Activated CD4-positive, alpha-beta T cell treated with anti-CD3 and anti-CD28 coated beads, Interleukin-10, Interleukin-2, amounts not matched to agents 100 ng/mL and 50 ng/mL, durations not matched to agents 16 hours and 8 hours (primary cell): ENCODE results near the gene TTC31.

Source experiments
- DNase-seq: peaks from one replicate; pipeline ENCODE4 v3.0.0-alpha.2; 2020

TTC31 gene

DNA sequence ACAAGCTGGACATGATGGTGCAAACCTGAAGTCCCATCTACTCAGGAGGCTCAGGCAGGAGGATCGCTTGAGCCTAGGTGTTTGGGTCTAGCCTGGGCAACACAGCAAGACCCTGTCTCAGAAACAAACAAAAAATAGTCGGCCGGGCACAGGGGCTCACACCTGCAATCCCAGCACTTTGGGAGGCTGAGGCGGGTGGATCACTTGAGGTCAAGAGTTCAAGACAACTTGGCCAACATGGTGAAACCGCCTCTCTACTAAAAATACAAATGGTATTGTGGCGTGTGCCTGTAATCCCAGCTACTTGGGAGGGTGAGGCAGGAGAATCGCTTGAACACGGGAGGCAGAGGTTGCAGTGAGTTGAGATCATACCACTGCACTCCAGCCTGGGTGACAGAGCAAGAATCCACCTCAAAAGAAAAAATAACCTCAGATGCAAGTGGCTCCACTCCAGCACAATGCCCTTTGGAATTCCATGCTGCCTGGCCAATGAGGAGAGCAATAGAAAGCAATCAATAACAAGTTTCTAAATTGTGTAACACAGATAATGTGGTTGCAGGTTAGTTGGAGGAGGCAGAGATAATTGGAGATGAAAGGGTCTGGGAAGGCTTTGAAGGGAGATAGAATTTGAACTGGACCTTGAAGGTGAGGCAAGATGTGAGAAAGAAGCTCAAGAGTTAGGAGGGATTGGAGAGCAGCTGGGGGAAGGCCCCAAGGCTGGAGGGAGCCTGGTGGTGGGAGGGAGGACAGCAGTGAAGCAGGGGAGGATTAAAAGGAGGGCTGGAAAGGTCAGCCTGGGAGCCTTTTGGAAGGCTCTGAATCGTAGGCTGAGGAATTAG, 6.0 kb downstream of the TTC31 start:
- DNase-seq = no peak

DNA sequence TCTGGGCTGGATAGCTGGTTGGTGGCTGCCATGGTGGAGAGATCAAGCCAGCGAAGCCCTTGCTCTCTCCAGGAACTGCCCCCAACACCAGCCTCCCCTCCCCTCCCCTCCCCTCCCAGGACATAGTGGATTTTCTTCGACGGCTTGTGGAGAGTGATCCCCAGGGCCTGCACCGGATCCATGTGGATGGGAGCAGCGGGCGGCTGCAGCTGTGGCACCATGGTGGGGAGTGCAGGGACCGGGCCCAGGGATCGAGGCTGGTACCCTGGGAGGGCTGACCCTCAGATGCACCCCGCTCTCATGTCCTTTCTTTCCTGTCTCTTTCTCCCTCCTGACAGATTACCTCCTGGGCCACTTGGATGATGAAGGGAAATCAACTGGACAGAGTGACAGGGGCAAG, 7.0 kb downstream of the TTC31 start:
- DNase-seq = no peak

DNA sequence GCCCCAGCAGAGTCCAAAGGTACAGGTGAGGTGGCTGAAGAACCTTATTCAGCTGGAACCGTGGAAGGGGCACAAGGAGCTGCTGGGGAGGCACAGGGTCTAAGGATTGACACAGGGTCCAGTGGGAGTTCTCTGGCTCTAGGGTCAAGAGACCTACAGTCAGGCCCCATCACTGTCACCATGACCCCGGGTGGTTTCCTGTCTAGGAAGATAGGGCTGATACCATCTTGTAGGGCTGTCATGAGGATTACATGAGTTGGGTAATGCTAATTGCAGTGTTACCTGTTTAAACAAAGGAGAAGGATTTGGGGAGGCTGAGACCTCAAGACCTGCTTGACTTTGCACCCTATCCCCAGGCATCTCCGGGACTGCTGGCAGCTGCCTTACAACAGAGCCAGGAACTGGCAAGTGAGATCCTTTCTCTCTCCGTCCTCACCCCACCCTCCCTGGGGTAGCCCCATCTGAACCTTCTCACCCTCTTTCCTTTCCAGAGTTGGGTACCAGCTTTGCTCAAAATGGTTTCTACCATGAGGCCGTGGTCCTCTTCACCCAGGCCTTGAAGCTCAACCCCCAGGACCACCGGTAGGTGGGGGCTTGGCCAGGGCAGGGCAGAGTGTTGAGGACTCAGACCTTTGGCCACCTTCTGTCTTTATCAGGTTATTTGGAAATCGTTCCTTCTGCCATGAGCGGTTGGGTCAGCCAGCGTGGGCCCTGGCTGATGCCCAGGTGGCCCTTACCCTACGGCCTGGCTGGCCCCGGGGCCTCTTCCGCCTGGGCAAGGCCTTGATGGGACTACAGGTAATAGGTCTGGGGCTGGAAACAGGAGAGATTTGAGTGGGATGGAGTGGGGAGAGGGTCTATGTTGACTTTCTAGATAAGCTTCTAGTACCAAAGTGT, 9.0 kb downstream of the TTC31 start:
- DNase-seq = no peak

DNA sequence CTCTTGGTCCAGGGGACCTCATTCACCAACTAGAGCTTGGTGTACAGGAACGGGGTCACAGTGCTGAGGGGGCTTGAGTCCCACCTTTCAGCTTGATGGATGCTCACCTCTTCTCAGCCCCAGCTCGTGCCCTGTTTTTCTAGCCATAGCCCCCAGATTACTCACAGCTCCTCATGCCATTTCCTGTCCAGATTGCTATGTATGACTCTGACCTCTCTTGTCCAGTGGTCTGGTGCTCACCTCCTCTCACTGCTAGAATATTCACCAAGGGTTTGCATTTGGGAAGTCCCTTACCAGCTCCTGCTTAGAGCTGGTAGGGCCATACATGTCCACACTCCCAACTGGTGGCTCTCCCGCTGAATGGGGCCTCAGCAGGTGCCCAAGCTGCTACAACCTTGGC, 10.7 kb downstream of the TTC31 start:
- no peak for DNase-seq

DNA sequence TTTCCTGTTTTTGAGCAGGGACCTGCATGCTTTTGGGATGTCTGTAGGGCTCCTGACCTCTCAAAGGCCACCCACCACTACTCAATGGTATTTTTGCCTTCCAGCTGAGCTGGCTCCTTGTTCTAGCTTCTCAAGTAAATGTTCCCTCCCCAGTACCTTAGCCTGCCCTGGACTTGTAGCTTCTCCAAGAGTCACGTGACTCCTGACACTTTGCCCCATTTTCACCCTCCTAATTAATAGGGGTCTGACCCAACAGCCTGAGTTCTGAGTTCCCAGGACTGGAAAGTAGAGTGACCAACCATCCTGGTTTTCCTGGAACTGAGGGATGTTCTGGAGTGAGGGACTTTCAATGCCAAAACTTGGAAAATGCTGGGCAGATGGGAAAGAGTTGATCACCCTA, 12.6 kb downstream of the TTC31 start:
- no peak for DNase-seq

DNA sequence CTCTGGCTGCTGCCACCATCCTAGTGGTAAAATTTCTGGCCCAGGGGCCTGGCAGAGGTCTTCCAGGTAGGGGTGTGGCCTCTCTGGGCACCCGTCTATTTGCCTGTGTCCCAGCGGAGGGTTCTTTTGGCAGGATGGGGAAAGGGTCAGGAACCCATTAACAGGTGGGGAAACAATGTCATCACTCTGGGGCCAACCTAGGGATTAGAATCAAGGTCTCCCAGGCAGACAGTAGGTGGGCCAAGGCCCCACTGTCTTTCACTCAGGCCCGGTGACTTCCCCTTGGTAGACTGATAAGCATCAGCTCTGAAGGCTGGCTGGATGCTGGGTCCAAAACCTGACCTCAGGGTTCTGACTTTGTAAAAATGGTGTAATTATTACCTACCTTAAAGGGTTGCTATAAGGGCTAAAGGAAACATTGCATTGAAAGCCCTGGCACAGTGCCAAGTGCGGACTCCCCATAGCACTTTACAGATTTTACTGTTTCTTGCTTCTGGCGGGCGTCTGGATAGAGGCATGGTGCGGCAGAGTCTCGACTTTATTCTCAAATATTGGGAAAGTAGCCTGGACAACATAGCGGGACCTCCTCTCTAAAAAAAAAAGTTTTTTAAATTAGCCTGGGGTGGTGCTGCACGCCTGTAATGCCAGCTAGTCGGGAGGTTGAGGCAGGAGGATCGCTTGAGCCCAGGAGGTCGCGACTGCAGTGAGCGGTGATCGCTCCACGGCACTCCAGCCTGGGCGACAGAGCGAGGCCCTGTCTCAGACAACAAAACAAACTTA, 14.3 kb downstream of the TTC31 start:
- DNase-seq = no peak

DNA sequence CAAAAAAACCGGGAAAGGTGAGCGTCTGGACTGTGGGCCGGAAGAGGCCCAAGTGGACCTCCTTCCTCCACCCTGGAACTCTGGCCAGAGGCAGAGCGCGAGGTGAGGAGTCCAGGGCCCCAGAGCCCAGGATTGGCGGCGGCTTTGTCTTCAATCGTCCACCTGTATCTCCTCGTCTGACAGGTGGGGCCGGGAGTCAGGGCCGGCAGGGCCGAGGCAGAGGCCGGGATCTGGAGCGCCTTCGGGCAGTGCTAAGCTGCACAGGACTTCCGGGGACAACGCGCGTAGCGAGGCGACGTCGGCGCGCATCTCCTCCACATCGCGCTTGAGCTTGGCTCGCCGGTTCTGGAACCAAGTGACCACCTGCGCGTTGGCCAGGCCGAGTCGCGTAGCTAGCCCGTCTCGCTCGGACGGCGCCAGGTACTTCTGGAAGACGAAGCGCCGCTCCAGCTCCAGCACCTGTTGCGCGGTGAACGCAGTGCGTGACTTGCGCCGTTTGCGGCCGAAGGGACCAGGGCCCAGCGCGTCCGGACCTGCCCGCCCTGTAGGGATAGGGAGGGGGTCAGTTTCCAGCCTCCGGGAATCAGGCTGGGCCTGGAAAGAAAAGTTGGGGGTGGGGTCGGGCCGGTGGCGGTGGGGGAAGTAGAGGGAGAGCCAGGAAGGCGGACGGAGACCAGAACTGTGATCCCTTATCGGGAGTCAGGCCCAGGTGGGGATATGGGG, 15.1 kb downstream of the TTC31 start:
- peak; percentile 31 for DNase-seq

DNA sequence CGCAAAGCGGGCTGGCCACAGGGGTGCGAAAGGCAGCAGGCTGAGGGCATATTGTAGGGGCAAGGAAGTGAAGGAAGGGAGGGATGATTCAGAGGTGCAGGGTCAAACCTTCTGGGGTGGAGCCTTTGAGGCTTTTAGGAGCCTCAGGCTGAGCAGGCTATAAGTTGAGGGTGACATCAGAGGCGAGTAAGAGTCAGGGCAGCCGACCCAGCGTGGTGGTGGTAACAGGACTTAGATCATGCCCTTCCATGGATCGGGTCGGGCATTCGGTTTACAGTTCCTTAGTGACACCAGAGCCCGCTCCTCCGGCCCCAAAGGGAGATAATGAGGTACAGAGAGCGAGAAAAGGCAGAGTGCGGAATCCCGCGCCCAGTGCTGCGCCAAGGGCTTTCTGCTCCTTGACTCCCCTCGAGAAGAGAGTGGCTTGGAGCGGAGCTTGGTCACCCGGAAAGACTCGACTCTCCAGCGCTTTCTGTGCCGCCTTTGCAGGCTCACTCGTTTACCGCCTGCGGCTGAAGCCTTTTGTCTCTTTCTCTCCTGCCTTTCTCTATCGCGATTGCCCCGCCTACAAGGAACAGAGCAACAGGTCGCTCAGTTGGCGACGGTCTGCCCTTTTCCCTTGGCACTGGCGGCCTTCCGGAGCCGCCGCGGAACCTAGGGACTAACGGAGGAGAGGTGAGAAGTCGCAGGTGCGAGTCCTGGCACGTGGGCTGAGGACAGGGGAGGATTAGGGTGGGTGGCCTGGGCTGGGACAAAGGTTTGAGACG, 15.8 kb downstream of the TTC31 start:
- peak; percentile 70 for DNase-seq

DNA sequence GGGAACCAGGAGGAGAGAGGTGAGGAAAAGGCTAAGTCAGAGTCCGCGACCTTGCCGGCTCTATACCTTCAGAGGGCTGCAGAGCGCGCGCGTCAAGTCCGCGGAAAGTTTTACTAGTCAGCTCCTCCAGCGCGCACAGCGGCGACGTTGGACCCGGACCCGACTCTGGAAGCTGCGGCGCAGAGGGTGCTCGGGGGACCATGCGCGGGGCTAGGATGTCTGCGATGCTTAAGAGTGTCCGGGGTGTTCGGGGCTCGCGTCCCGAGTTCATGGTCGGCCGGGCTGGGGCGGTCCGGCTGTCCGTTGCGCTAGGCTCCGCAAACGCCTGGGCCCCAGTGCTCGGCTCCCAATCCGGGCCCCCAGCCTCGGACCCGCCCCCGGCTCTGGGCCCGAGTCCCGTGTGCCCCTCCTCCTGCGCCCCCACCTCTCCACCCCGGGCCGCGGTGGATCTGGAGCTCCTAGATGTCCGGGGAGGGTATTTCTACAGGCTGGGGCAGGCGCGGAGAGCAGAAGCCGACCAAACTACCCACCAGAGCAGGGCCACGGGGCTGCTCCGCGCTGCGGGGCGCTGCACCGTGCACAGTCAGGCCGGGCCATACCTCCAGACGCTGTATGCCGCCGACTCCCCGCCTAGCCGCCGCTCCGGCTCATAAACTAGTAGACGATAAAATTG, 16.5 kb downstream of the TTC31 start, which contains the start of gene LBX2:
Gene LBX2, minus strand, starts transcription at position 337 of the 673 bp plus-strand sequence. Its CDS starts 66 bp downstream, at position 271.
- DNase-seq = peak; percentile 46

DNA sequence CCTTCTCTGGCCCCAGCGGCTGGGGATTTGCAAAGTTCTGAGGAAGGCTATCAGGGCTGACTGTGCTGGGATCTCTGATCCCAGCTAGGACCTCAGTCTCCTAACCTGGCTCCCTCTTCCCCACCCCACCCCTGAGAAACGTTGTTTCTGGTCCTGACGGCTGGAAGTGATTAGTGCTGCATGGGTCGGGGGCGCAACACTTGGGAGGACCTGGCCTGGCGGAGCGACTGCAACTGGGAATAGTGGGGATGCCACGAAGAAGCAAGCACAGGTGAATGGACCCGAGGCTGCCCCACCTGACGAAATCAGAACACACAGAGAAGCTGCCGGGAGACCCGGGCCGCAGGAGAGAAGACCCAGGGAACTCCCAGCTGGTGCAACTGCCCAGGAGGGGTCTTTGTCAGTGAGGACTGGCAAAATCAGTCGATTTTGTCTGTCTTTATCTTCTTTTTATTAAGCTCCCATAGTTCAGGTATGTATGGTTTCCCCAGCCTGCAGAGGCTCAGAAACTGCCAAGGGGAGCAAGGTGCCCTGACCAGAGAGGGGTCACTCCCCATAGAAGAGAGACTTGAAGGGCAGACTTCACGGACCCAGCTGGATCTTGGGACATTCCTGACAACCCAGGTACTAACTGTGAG, 17.2 kb downstream of the TTC31 start:
- no peak for DNase-seq

DNA sequence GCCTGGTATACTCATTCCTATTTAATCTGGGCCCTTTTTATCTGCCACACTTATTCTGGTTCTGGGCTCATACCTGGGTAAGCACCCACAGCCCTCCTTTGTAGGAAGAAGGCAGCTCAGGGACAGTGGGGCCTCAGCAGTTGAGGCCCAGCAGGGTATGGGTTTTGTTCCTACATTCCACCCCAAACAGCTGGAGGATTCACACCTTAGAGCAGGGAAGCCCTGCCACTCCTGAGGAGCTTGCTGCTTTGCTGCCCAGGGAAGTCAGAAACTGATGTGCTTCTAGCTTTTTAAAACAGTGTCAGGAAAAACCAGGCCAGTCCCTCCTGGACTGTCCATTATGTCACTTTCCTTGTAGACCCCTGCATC, 17.7 kb downstream of the TTC31 start:
- no peak for DNase-seq

DNA sequence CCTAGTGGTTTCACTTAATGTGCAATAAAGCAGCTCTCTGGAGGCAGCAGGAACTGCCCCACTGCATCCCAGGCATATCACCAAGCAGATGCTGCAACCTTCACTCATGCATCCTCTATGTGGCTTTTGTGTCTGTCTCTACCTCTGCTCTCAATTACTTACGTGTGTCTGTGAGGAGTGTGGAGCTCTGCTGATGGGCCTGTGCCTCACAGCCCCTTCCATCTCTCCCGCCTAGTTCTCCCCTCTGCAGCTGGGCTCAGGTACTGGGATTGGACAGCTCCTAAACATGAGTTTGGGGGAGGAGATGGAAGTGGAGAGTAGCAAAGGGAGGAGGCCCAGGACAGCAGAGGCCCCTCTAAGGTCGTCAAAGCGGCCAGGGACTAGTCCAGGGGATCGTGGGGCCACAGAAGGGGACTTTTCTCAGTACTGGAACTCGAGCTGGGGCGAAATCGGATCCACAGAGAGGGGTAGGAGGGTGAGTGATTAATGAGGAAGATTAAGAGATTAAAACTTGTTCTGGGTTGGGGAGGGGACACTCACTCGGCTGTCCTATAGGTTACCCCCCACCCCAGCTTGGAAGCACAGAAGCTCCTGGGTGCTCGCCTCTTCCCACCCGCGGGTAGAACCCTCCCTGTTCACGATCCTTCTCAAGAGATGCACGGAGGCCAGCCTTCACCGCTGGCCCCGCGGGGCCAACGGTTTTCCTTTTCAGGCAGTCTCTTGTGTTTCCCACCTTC, 18.6 kb downstream of the TTC31 start:
- DNase-seq = no peak

DNA sequence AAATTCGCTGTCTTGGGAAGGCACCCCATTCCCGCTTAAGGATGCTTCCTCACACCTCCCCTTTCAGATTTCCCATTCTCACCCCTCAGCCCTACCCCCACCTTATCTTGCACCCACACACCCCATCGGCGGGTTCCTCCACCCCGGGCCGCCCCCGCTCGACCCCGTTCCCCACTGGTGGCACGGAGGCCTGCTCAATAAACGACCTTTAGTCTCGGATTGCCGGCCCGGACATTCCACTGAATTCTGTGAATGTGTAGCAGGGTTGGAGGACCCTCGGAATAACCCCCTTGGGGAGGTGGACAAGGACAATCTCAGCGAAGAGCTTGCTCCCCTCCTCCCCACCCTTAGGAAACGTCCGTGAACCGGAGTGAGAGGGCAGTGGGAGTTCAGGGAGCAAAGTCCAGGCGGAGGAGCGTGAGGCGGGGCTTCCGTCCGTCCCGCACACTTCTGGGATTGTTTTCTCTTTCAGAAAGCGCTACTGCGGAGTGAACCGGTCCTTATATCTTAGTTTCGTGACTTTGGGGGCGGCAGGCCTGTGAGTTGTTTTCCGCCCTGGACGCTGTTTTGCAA, 19.4 kb downstream of the TTC31 start:
- no peak for DNase-seq

DNA sequence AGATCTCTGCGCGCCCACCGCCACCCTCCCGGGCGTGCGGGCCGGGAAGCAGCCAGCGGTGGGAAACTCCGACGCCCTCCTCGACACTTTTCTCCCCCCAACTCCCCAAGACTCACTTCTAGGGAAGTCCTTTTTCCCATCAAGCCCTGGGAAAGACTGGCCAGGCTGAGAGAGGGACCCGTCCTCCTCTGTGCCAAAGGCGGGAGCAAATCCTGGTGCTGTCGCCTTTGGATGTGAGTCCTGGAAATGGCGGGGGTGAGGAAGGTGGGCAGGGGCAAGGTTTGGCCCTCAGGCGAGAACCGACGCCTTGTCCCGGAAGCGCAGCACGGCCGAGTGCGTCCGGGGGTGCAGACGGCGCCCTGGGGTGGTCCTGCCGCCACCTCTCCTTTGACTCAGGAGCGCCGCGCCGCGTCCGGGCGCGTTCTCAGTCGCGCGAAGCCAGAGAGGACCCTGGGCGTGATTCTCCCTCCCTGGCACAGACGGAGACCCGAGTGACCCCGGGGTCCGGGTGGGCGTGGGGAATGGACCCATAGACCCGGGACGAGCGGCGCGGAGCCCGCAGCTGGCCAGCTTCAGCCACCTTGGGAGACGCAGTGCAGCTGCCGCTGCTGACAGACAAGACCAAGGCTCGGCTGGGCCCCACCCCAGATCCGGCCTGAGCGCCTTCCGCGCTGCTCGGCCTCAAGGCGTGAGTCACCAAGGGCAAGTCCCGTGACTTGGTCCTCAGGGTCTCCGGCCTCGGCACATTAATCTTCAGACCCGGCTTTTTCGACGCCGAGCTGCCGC, 20.0 kb downstream of the TTC31 start:
- peak; percentile 83 for DNase-seq

DNA sequence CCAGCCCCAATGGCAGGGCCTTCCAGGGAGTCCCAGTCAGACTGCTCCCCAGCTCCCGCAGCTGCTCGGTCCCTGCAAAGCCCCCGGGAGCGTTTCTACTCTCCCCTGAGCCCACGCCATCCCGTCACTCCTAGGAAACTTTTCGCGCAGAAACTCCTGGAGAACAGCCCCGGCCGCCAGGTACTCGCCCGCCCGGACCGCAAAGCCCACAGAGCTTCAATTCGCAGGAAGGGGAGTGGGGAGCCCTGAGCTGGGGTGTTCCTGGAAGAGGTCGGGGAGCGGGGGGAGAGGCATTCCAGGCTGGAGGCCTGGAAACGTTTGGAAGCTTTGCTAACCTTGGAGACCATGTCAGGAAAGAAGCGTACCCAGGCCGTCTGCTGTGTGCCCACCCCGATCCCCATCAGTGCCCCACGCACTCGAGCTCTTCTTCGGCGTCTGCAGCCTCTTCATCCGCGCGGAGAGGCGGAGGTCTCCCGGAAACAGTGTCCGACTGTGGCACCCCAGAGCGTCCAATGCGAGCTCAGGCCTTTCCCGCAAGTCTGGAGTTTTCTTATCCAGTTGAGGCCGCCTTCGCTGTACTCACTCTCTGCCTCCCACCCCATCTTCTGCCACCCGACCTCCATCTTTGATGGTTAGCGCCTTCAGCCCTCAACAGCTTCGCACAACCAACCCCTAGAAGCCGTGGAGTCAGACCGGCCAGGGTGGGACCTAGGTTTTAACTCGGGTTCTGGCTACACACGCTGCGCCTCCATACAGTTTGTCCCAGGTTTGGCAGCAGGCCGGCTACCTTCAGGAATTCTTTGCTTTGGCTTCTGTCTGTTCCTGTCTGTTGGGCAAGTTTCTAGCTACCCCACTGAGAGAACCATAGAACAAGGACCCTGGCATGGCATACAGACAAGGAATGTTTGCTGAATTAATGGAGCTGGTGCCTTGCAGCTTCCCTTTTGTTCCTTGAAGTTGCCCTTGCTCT, 20.9 kb downstream of the TTC31 start:
- no peak for DNase-seq

DNA sequence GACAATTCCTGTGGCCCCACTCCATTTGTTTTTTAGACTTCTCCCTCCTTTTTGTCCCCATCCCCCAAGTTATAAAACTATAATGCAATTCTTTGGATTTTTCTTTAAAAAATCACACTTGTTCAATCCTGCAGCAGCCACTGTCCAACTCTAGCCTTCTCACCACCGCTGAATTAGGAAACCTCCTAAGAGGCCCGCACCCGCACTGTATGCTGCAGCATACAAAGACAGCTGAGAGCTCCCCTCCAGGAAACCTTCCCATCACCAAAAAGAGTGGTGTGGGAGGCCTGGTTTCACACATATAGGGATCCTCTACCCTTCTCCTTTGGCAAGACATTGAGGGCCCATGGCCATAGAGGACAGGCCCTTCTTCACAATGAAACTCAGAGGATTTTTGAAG, 21.7 kb downstream of the TTC31 start:
- DNase-seq = no peak
